Activated CD8-positive, alpha-beta memory T cell treated with anti-CD3 and anti-CD28 coated beads for 24 hours (primary cell): ENCODE results near the gene RNF103.

ENCODE experiments used
- DNase-seq: peaks from one replicate; pipeline ENCODE4 v3.0.0-alpha.2; 2020

The RNF103 gene

GRCh38 chr2:86563650-86564061, 60.0 kb downstream of the RNF103 start:
- DNase-seq = no peak

DNA sequence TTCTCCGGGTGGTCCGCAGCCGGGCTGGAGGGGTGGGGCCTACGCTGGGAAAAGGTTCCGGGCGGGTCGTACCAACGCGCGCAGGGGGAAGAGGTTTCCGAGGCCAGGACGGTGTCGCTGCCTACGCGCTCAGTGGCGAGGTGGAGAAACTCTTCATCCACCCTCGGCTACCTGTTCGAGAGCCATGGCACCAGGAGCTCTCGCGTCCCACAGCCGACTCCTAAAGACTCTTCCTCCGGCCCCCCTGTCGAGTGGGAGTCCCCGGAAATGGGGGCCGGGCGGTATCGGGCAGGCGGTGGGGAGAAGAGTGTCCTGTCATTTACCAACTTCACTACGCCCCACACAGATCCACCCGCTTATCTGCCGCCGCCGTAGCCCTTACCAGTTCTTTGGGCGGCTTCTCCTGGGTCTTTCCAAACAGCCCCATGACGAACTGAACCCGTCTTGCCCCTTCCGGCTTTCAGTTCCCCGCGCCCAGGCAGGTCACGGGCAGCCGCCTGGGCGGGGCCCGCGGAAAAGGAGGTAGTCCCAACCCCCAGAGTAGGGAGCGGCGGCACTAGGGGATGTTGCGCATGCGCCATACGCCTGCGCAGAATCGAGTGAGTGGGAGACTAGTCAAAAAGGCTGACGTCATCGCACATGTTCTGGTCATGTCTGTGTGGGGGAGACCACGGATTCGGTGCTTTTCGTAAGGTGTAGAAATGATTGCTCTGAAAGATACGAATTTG, 60.6 kb downstream of the RNF103 start, which contains the start of gene CHMP3:
TSS of gene CHMP3 (minus strand) at position 522 of the 728 bp plus-strand sequence. CDS start at position 427, 95 bp downstream.
- peak; percentile 96 for DNase-seq

GRCh38 chr2:86562485-86562921, 61.2 kb downstream of the RNF103 start:
- no peak for DNase-seq

GRCh38 chr2:86557836-86558235, 65.8 kb downstream of the RNF103 start:
- no peak for DNase-seq

GRCh38 chr2:86556508-86556907, 67.2 kb downstream of the RNF103 start:
- no peak for DNase-seq
